BLaER1 treated with 17β-estradiol and CSF1 and Interleukin-3, amounts not matched to agents 10 nM and 100 nM (cell line): ENCODE results near the gene HAT1.

Experiments
- H3K27ac ChIP-seq, 11 experiments: shearing (Covaris generic); formaldehyde crosslinking; 2 replicates each; pipeline ENCODE4 v1.8.1; 2022
- H3K27me3 ChIP-seq, 11 experiments: shearing (Covaris generic); formaldehyde crosslinking; 2 replicates each; pipeline ENCODE4 v1.8.1; 2022
- H3K36me3 ChIP-seq, 11 experiments: shearing (Covaris generic); formaldehyde crosslinking; 2 replicates each; pipeline ENCODE4 v1.8.1; 2022
- H3K4me1 ChIP-seq, 10 experiments: shearing (Covaris generic); formaldehyde crosslinking; 2 replicates each; pipeline ENCODE4 v1.8.1; 2022
- H3K4me2 ChIP-seq, 11 experiments: shearing (Covaris generic); formaldehyde crosslinking; 2 replicates each; pipeline ENCODE4 v1.8.1; 2022
- H3K4me3 ChIP-seq, 10 experiments: shearing (Covaris generic); formaldehyde crosslinking; 2 replicates each; pipeline ENCODE4 v1.8.1; 2022
- H3K9ac ChIP-seq, 11 experiments: shearing (Covaris generic); formaldehyde crosslinking; 2 replicates each; pipeline ENCODE4 v1.8.1; 2022
- H3K9me3 ChIP-seq, 11 experiments: shearing (Covaris generic); formaldehyde crosslinking; replicated peaks in 1 of 11; 2 replicates each; pipeline ENCODE4 v1.8.1; 2022
- H4K20me1 ChIP-seq, 11 experiments: shearing (Covaris generic); formaldehyde crosslinking; 2 replicates each; pipeline ENCODE4 v1.8.1; 2022
- Cebpa-rat ChIP-seq, 11 experiments: shearing (Covaris generic); IDR thresholded peaks; 2 replicates each; pipeline ENCODE4 v1.8.1; 2022

The HAT1 gene

GRCh38 chr2:171922230-171923022 lies at the start of gene HAT1:
HAT1 (plus strand) TSS chr2:171922461; CDS start chr2:171922501, 40 bp downstream.
- no peaks in the 10 kb centered on the region for H3K27me3 ChIP-seq

GRCh38 chr2:171874517-171874916 lies 47.7 kb upstream of the HAT1 start:
- Histone ChIP-seq H3K9ac (no peak overlapping the region), H3K36me3 (peaks cover 25 to 41% (median 30%) of the 10 kb centered on the region in 11 experiments), H3K4me2 (no peak overlapping the region), H3K4me3 (no peak overlapping the region), H4K20me1 (no peaks in the 10 kb centered on the region), H3K4me1 (no peaks in the 10 kb centered on the region), H3K9me3 (peaks cover 13 to 25% (median 18%) of the 10 kb centered on the region in 11 experiments), H3K27ac (no peak overlapping the region), H3K27me3 (no peaks in the 10 kb centered on the region)
- no peak for TF ChIP-seq Cebpa-rat (IDR thresholded peaks at IDR 0.05)

More at GRCh38 chr2:171922230-171923022, at the start of gene HAT1:
- H3K9me3 ChIP-seq: no peaks in the 10 kb centered on the region
- H3K9ac ChIP-seq: peak within 1 kb of the TSS; percentile 88 to 93 (median 92)
- H3K36me3 ChIP-seq: peaks cover 18 to 34% (median 24%) of the 10 kb centered on the region in 11 experiments; a peak in 21 of 22 replicates
- peak within 1 kb of the TSS; percentile 79 to 93 (median 90) for H3K27ac ChIP-seq
- H3K4me3 ChIP-seq: peak within 1 kb of the TSS; percentile 74 to 95 (median 88)
- peaks cover 24 to 34% (median 30%) of the 10 kb centered on the region in 10 experiments for H3K4me1 ChIP-seq
- H4K20me1 ChIP-seq: peaks cover 0 to 10% (median 0%) of the 10 kb centered on the region in 11 experiments; a peak in 3 of 22 replicates
- TF ChIP-seq Cebpa-rat (IDR thresholded peaks at IDR 0.05): no peak
- peak within 1 kb of the TSS; percentile 83 to 97 (median 90) for H3K4me2 ChIP-seq

- H3K9me3 ChIP-seq: peaks cover 12 to 24% (median 17%) of the 10 kb centered on the region in 11 experiments
- H3K4me1 ChIP-seq: no peaks in the 10 kb centered on the region
- no peaks in the 10 kb centered on the region for H3K27me3 ChIP-seq
- no peak overlapping the region for H3K27ac ChIP-seq
- no peaks in the 10 kb centered on the region for H4K20me1 ChIP-seq
- H3K4me3 ChIP-seq: no peak overlapping the region
- no peak for TF ChIP-seq Cebpa-rat (IDR thresholded peaks at IDR 0.05)
- no peak overlapping the region for H3K4me2 ChIP-seq
- no peak overlapping the region for H3K9ac ChIP-seq
- H3K36me3 ChIP-seq: peaks cover 25 to 41% (median 30%) of the 10 kb centered on the region in 11 experiments
Observed at GRCh38 chr2:171874963-171875362, 47.3 kb upstream of the HAT1 start.

- Histone ChIP-seq H3K4me2 (no peak overlapping the region), H3K4me3 (no peak overlapping the region)
Observed at GRCh38 chr2:171878481-171878993, 43.7 kb upstream of the HAT1 start.

DNA sequence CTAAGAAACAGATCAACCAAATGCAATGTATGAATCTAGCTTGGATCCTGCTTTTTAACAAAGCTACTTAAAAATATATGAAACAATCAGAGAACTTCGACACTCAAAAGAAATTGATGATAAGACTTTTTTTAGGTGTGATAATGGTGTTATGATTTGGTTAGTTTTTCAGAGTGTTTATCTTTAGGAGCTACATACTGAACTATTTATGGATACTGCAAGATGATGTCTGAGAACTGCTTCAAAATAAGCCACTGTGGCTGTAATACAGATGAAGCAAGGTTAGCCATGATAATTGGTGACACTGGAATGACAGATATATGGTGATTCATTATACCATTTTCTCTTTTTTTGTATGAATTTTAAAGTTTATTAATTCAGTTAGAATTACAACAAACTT lies 42.4 kb upstream of the HAT1 start:
- Histone ChIP-seq H3K9ac (no peak overlapping the region), H3K4me2 (no peak overlapping the region), H3K9me3 (peaks cover 6 to 11% (median 8%) of the 10 kb centered on the region in 11 experiments), H4K20me1 (no peaks in the 10 kb centered on the region), H3K4me3 (no peak overlapping the region), H3K27me3 (no peaks in the 10 kb centered on the region), H3K27ac (no peak overlapping the region), H3K4me1 (no peaks in the 10 kb centered on the region), H3K36me3 (peaks cover 5 to 26% (median 14%) of the 10 kb centered on the region in 11 experiments)
- TF ChIP-seq Cebpa-rat (IDR thresholded peaks at IDR 0.05): no peak

More at GRCh38 chr2:171878481-171878993, 43.7 kb upstream of the HAT1 start:
- H4K20me1 ChIP-seq: no peaks in the 10 kb centered on the region
- no peaks in the 10 kb centered on the region for H3K4me1 ChIP-seq
- H3K27me3 ChIP-seq: no peaks in the 10 kb centered on the region
- H3K36me3 ChIP-seq: peaks cover 13 to 38% (median 25%) of the 10 kb centered on the region in 11 experiments
- peaks cover 12 to 21% (median 17%) of the 10 kb centered on the region in 11 experiments for H3K9me3 ChIP-seq
- H3K9ac ChIP-seq: no peak overlapping the region
- no peak for TF ChIP-seq Cebpa-rat (IDR thresholded peaks at IDR 0.05)
- no peak overlapping the region for H3K27ac ChIP-seq

- H3K4me3 ChIP-seq: no peak overlapping the region
- peaks cover 0 to 2% (median 0%) of the 10 kb centered on the region in 11 experiments; a peak in 7 of 22 replicates for H3K9me3 ChIP-seq
- no peak overlapping the region for H3K4me2 ChIP-seq
- H3K9ac ChIP-seq: no peak overlapping the region
- TF ChIP-seq Cebpa-rat (IDR thresholded peaks at IDR 0.05): no peak
- no peaks in the 10 kb centered on the region for H4K20me1 ChIP-seq
- H3K36me3 ChIP-seq: peaks cover 0 to 17% (median 6%) of the 10 kb centered on the region in 11 experiments; a peak in 9 of 22 replicates
- H3K4me1 ChIP-seq: no peaks in the 10 kb centered on the region
- H3K27ac ChIP-seq: no peak overlapping the region
- H3K27me3 ChIP-seq: no peaks in the 10 kb centered on the region
Observed at GRCh38 chr2:171880774-171881173, 41.5 kb upstream of the HAT1 start.

GRCh38 chr2:171882089-171882769 lies 40.0 kb upstream of the HAT1 start:
- no peak overlapping the region for H3K4me3 ChIP-seq
- no peak overlapping the region for H3K4me2 ChIP-seq
- H4K20me1 ChIP-seq: no peaks in the 10 kb centered on the region
- H3K27me3 ChIP-seq: no peaks in the 10 kb centered on the region
- H3K4me1 ChIP-seq: no peaks in the 10 kb centered on the region
- no peak overlapping the region for H3K27ac ChIP-seq
- TF ChIP-seq Cebpa-rat (IDR thresholded peaks at IDR 0.05): no peak
- H3K9me3 ChIP-seq: no peaks in the 10 kb centered on the region
- H3K9ac ChIP-seq: no peak overlapping the region
- peaks cover 0 to 19% (median 6%) of the 10 kb centered on the region in 11 experiments; a peak in 9 of 22 replicates for H3K36me3 ChIP-seq

DNA sequence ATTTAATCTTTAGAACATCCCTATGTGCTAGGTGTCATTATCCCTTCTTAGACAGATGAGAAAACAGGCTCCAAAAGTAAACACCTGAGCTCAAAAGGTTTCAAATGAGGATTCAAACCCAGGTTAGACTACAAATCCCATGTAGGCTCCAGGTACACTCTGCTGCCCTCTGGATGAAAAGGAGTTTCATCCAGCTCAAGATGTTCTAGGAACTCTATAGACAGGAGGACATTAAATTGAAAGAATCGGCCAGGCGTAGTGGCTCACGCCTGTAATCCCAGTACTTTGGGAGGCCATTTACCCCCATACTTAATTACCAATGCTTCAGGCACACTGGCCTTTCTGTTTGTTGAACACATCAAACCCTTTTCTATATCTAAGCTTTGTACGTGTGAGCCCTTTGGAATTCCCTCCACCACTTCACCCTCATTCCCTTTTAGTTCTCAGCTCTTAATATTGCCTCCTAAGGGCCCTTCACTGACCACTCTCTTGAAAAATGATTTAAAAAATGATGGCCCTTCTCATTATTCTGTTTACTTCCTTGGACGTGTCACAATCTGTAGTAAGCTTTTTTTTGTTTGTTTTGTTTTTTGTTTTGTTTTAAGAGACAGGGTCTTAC lies 38.9 kb upstream of the HAT1 start:
- peaks cover 0 to 21% (median 6%) of the 10 kb centered on the region in 11 experiments; a peak in 9 of 22 replicates for H3K36me3 ChIP-seq
- no peak overlapping the region for H3K4me3 ChIP-seq
- H3K4me2 ChIP-seq: no peak overlapping the region
- no peak for TF ChIP-seq Cebpa-rat (IDR thresholded peaks at IDR 0.05)
- no peak overlapping the region for H3K9ac ChIP-seq
- no peak overlapping the region for H3K27ac ChIP-seq
- no peaks in the 10 kb centered on the region for H3K9me3 ChIP-seq
- no peaks in the 10 kb centered on the region for H3K27me3 ChIP-seq
- H3K4me1 ChIP-seq: no peaks in the 10 kb centered on the region
- no peaks in the 10 kb centered on the region for H4K20me1 ChIP-seq

GRCh38 chr2:171889333-171889732 lies 32.9 kb upstream of the HAT1 start:
- Histone ChIP-seq H3K9ac (no peak overlapping the region), H3K27ac (no peak overlapping the region), H3K9me3 (no peaks in the 10 kb centered on the region), H3K4me3 (no peak overlapping the region), H3K4me2 (no peak overlapping the region), H3K4me1 (peaks cover 8 to 12% (median 9%) of the 10 kb centered on the region in 10 experiments), H3K36me3 (peaks cover 0 to 21% (median 7%) of the 10 kb centered on the region in 11 experiments; a peak in 10 of 22 replicates), H4K20me1 (no peaks in the 10 kb centered on the region), H3K27me3 (no peaks in the 10 kb centered on the region)
- TF ChIP-seq Cebpa-rat (IDR thresholded peaks at IDR 0.05): no peak
